ENCODE results near the gene KIF25.

- TF ChIP-seq CTCF (IDR thresholded peaks at IDR 0.05), result no peak
- TF ChIP-seq EP300 (IDR thresholded peaks at IDR 0.05), result no peak
- no peak for TF ChIP-seq POLR2AphosphoS5 (IDR thresholded peaks at IDR 0.05)
Observed at GRCh38 chr6:167956491-167956890, 41.0 kb upstream of the KIF25 start.
